Stimulated activated CD8-positive, alpha-beta memory T cell treated with anti-CD3 and anti-CD28 coated beads, Interleukin-7, amount 100 ng/mL, for 1 hour (primary cell): ENCODE results near the gene SNPH.
A peak's percentile ranks its signal among the peaks of the same experiment; 100 is the strongest.
"Not testable (repeated sequence)": the region's sequence is repeated elsewhere in the genome, so short reads cannot be mapped to it uniquely, and the experiment has no call there.

Source experiments
- DNase-seq, 2 donors: peaks; one replicate each; pipeline ENCODE4 v3.0.0-alpha.2; 2020; ENCODE audit warnings: low read depth in 2 of 2

Gene SNPH

DNA sequence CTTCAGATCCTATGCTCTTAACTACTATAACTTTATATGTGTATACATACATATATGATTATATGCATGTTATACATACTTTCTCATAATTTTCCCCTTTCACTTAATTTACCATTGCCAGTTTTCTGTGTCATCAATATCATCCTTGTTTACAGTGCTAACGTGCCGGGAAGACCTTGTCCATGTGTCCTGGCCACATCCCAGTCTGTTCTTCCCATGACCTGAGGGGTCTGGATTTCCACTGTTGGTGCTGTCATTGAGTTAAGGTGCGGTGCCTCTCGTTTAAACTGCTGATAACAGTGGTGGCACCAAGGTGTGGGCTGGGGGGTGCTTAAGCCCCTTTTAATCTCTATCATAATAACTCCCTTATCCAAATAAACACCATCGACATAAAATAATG, 71.3 kb downstream of the SNPH start:
- DNase-seq: no peak

DNA sequence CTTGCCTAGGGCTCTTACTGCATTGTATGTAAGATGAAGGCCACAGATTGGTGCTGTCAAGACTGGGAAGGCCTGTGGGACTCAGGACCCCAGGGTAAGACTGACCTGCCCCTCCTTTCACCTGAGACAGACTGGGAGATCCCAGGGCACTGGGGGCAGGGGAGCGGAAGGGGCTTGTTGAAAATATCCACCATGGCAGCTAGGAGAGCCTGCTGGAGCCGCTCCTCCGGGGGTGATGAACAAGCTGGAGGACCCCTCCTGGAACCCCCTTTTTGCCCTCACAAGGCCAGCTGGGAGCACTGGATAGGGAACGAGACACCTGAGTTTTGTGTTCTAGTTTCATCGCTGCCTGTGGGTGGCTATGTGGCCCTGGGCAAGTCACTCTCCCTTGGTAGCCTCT, 72.0 kb downstream of the SNPH start:
- DNase-seq: no peak

DNA sequence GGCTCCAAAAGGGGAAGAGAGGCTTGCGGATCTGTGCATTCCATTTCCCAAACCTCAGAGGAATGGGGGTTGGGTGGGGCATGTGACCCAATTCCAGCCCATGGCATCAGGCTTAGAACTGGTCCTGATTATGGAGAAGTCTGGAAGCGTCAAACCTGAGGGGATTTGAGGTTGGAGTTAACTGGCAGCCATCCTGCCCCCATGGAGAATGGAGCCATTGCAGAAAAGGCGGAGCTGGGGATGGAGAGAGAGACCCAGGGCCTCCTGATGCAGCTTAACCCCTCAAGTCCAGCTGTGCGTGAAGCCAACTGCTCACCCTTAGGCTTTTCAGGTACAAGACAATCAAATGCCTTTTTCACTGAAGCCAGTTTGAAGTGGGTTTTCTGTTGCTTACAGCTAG, 72.7 kb downstream of the SNPH start:
- no peak for DNase-seq

DNA sequence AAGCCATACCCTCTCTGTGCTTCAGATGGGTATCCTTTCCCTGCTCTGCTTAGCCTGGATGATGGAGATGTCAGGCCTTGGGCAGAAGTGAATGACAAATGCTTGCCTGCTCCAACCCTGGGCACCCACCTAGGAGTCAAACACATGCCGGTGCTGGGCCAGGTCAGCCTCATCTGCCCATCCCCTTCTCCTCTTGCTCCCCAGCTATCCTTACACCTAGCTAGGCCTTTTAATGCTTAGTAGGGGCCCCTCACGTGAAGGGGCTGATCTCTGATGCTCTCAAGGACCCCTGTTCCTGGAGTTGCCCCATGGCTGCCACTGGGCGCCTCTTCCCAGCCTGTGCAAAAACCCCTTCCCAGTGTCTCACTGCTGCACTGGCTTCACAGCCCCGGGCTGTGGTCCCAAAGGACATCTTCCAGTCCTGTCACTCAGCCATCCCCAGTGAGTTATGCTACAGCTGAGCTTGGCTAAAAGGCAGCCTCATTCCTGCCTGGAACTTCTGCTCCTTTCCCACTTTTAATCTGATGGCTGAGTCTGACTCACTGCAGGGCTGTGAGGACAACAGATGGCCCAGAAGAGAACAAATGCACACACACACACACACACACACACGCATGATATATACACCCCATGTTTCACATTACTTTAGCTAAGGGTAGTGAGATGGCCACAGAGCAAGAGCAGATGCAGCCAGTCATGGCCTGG, 75.6 kb downstream of the SNPH start:
- no peak for DNase-seq

DNA sequence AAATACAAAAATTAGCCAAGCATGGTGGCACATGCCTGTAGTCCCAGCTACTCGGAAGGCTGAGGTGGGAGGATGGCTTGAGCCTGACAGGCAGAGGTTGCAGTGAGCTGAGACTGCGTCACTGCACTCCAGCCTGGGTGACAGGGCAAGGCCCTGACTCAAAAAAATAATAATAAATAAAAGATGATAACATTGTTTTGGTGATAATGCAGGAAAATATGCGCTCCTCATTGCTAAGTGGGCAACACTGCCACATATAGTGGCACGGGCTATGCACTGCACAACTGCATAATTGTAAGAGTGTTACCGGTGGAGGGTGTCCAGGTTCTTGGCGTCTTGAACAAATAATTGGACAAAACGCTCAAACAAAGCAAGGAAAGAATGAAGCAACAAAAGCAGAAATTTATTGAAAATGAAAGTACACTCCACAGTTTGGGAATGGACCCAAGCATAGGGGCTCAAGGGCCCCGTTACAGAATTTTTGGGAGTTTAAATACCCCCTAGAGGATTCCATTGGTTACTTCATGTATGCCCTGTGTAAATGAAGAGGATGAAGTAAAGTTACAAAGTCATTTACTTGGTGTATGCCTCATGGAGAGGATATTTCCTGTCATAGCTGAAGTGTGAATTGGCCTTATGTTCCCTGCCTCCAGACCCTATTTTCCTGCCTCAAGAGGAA, 77.5 kb downstream of the SNPH start:
- DNase-seq: not testable (repeated sequence)

DNA sequence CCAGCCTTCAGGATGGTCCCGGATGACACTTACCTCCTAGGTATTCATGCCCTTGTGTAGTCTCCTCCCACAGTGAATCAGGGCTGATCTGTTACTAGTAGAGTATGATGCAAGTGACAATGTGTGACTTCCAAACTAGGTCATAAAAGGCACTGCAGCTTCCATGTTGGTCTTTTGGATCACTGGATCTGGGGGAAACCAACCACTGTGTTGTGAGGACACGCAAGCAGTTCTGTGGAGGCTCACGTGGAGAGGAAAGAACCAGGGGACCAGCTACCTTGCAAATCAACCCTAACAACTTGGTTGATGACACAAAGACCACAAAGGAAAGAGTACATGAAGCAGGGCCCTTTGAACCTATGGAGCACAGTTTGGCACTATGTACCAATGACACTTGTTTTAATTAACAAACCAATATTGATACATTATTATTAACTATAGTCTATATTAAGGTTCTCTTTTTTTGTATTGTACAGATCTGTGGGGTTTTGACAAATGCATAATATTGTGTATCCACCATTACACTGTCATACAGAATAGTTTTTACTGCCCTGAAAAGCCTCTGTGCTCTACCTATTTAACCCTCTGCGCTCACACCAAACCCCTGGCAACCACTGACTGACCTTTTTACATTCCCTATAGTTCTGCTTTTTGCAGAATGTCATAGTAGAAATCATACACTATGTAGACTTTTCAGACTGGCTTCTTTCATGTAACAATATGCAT, 79.1 kb downstream of the SNPH start:
- no peak for DNase-seq

DNA sequence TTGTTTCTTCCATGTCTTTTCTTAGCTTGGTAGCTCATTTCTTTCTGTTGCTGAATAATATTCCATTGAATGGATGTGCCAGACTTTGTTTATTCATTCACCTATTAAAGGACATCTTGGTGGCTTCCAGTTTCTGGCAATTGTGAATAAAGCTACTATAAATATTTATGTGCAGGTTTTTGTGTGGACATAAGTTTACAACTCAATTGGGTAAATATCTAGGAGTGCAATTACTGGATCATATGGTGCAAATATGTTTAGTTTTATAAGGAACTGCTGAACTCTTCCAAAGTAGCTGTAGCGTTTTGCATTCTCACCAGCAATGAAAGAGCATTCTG, 79.6 kb downstream of the SNPH start:
- no peak for DNase-seq

DNA sequence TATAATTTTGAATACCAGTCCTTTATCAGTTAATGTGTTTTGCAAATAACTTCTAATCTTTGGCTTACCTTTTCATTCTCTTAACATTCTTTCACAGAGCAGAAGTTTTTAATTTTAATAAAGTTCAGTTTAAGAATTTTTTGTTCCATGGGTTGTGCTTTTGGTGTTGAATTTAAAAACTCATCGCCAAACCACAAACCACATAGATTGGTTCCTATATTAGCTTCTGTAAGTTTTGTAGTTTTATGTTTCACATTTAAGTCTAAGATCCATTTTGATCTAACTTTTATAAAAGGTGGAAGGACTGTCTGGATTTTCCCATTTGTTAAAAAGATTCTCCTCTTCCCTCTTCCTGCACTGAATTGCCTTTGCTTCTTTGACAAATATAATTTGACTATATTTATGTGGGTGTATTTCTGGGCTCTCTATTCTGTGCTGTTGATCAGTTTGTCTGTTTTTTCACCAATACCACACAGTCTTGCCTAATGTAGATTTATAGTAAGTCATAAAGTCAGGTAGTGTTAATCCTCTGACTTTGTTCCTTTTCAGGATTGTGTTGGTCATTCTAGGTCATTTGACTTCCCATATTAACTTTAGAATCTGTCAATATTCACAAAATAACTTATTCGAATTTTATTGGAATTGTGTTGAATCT, 80.3 kb downstream of the SNPH start:
- DNase-seq: no peak

DNA sequence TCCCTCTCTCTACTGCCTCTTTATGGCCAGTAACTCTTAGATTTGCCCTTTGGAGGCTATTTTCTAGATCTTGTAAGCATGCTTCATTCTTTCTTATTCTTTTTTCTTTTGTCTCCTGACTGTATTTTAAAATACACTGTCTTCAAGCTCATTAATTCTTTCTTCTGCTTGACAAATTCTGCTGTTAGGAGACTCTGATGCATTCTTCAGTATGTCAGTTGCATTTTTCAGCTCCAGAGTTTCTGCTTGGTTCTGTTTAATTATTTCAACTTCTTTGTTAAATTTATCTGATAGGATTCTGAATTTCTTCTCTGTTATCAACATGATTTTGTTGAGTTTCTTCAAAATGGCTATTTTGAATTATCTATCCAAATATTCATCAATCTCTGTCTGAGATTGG, 87.9 kb downstream of the SNPH start:
- no peak for DNase-seq

DNA sequence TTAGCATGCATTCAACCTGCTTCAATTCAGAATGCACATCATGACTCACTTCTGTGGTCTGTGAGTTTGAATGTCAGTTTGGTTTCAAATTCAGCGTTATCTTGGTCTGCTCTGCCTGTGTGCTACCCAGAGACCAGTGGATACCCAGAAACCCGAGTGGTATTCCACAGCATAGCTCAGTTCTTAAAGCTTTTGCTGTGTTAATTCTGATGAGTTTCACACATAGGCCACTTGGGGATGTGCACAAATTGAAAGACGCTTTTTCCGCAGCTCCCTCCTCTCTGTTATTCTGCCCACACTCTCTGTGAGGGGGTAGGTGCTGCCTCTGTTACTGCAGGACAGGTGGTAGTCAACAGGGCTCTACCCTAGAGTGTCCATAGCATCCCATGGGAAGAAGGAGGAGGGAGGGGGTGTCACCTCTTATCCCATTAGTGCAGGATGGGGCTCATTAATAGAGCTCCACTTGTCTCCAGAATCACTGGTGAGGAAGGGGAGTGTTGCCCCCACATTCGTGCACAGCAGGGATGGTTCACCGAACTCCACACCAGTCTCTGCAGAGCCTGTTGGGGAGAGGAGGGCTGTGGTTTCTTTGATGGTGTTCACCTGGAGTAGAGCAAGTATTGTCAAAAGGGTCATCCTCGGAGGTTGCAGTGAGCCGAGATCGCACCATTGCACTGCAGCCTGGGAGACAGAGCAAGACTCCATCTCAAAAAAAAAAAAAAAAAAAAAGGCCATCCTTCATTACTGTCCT, 92.0 kb downstream of the SNPH start:
- peak in 1 of 2 donors; percentile 5 for DNase-seq
